HCT116 (cell line): ENCODE measurements around the gene DMXL1. TPM values are rescaled to one million over a fixed set of nuclear protein-coding genes. Genes with fewer than 3 reads are reported as not detected.

ENCODE experiments used
- ATAC-seq: fragments of 200-7000 bp; cut with Tn5 transposase; 2 replicates; pipeline ENCODE4 v1.9.1; 2020; ENCODE audit warnings: mild to moderate bottlenecking, moderate library complexity
- BruUV-seq: library from RNA; stranded (reverse); fragments of 400-500 nt; replicated peaks from 2 replicates; lab custom pipeline; 2021; lab: Mats Ljungman, UMichigan
- CTCF ChIA-PET: fragments of 300-600 bp; sonication (Branson Sonifier 250); formaldehyde crosslinking; loops from one replicate; lab custom pipeline; 2021; ENCODE audit warnings: antibody characterized with exemption; lab: Charles Lee
- POLR2A ChIA-PET: fragments of 300-600, 350-600 bp; sonication (Branson Sonifier 250); formaldehyde crosslinking; loops from one replicate; lab custom pipeline; 2021; ENCODE audit warnings: antibody characterized with exemption; lab: Charles Lee
- RAD21 ChIA-PET, 2 experiments: fragments of 300-600 bp; sonication (Branson Sonifier 250); formaldehyde crosslinking; loops; one replicate each; lab custom pipeline; 2023; ENCODE audit warnings: low total read pairs in 2 of 2; ENCODE audit not compliant: uncharacterized antibody in 2 of 2, unreplicated experiment in 2 of 2, low non-redundant PET in 1 of 2; lab: Charles Lee
- DNase-seq: peaks from one replicate; pipeline ENCODE4 v3.0.0-alpha.2; 2010; ENCODE audit warnings: low read depth, low spot score
- H2AFZ ChIP-seq: fragments of 200-600 bp; shearing (Covaris generic), sonication (generic); 2 replicates; pipeline ENCODE4 v1.6.1; 2017; ENCODE audit warnings: low read depth, mixed run types, mixed read lengths, antibody characterized with exemption, low read length; ENCODE audit not compliant: poor library complexity, severe bottlenecking
- H3K27ac ChIP-seq: 2 replicates; pipeline ENCODE4 v1.5.1; 2012; ENCODE audit warnings: low read depth, low read length
- H3K27me3 ChIP-seq: fragments of 200-600 bp; sonication (generic); 2 replicates; pipeline ENCODE4 v1.6.1; 2016; ENCODE audit warnings: mixed run types, low read length, mixed read lengths; ENCODE audit not compliant: insufficient read depth
- H3K36me3 ChIP-seq, 2 experiments: fragments of 200-500 bp in 1 of 2; fragments of 200-600 bp in 1 of 2; sonication (Bioruptor generic) in 1 of 2; sonication (generic) in 1 of 2; 2 replicates each; pipeline versions ENCODE4 v1.5.1 to v1.6.1; 2014 to 2016; ENCODE audit warnings: low read length in 2 of 2, inconsistent platforms in 1 of 2, mixed read lengths in 1 of 2, mixed run types in 1 of 2; ENCODE audit not compliant: insufficient read depth in 2 of 2, control insufficient read depth in 1 of 2
- H3K4me1 ChIP-seq, 2 experiments: fragments of 200-600 bp in 1 of 2; sonication (generic) in 1 of 2; 2 replicates each; pipeline versions ENCODE4 v1.5.1 to v1.6.1; 2012 to 2017; ENCODE audit warnings: low read length in 2 of 2, inconsistent platforms in 1 of 2, mild to moderate bottlenecking in 1 of 2, mixed read lengths in 1 of 2, mixed run types in 1 of 2, moderate library complexity in 1 of 2; ENCODE audit not compliant: insufficient read depth in 2 of 2, control insufficient read depth in 1 of 2
- H3K4me2 ChIP-seq: fragments of 200-600 bp; sonication (generic); 2 replicates; pipeline ENCODE4 v1.6.1; 2017; ENCODE audit warnings: mixed run types, low read length, mixed read lengths
- H3K4me3 ChIP-seq, 2 experiments: fragments of 200-600 bp in 1 of 2; sonication (generic) in 1 of 2; replicated peaks in 1 of 2; 2 replicates each; pipeline ENCODE4 v1.5.1; 2011 to 2016; ENCODE audit warnings: low read length in 2 of 2, control low read depth in 1 of 2, low read depth in 1 of 2, mild to moderate bottlenecking in 1 of 2, mixed read lengths in 1 of 2, mixed run types in 1 of 2
- H3K79me2 ChIP-seq: fragments of 200-600 bp; sonication (generic); 2 replicates; pipeline ENCODE4 v1.6.1; 2017; ENCODE audit warnings: mild to moderate bottlenecking, mixed run types, low read length, moderate library complexity, mixed read lengths; ENCODE audit not compliant: insufficient read depth
- H3K9ac ChIP-seq: fragments of 200-600 bp; sonication (generic); 2 replicates; pipeline ENCODE4 v1.6.1; 2016; ENCODE audit warnings: low read length, mixed read lengths
- H3K9me2 ChIP-seq: fragments of 200-600 bp; sonication (generic), shearing (Covaris generic); 2 replicates; pipeline ENCODE4 v1.6.1; 2017; ENCODE audit warnings: mixed run types, mild to moderate bottlenecking, moderate library complexity; ENCODE audit not compliant: insufficient read depth
- H3K9me3 ChIP-seq, 2 experiments: fragments of 200-500 bp in 1 of 2; fragments of 200-600 bp in 1 of 2; sonication (Bioruptor generic) in 1 of 2; sonication (generic) in 1 of 2; 2 replicates each; pipeline ENCODE4 v1.6.1; 2014 to 2017; ENCODE audit warnings: low read length in 2 of 2, mixed read lengths in 2 of 2, inconsistent platforms in 1 of 2, low read depth in 1 of 2, mild to moderate bottlenecking in 1 of 2, mixed run types in 1 of 2, moderate library complexity in 1 of 2; ENCODE audit not compliant: control insufficient read depth in 1 of 2, insufficient read depth in 1 of 2
- H4K20me1 ChIP-seq: fragments of 200-600 bp; sonication (generic), shearing (Covaris generic); 2 replicates; pipeline ENCODE4 v1.6.1; 2017; ENCODE audit warnings: mixed run types, mild to moderate bottlenecking, moderate library complexity; ENCODE audit not compliant: insufficient read depth
- CEBPB ChIP-seq: IDR thresholded peaks from 2 replicates; pipeline ENCODE4 v1.6.1; 2012; ENCODE audit warnings: low read depth
- CTCF ChIP-seq, 3 experiments: fragments of 200-600 bp in 1 of 3; sonication (generic) in 1 of 3; IDR thresholded peaks in 2 of 3; conservative IDR thresholded peaks in 1 of 3; 2 replicates each; pipeline ENCODE4 v1.5.1; 2012 to 2017; ENCODE audit warnings: low read depth in 2 of 3, low read length in 2 of 3, antibody characterized with exemption in 1 of 3, borderline replicate concordance in 1 of 3, control low read depth in 1 of 3, mild to moderate bottlenecking in 1 of 3, mixed read lengths in 1 of 3, mixed run types in 1 of 3, moderate library complexity in 1 of 3; ENCODE audit not compliant: insufficient read depth in 1 of 3
- EGR1 ChIP-seq: IDR thresholded peaks from 2 replicates; pipeline ENCODE4 v1.6.1; 2012; ENCODE audit warnings: low read depth
- ELF1 ChIP-seq: IDR thresholded peaks from 2 replicates; pipeline ENCODE4 v1.6.1; 2012; ENCODE audit warnings: low read depth, borderline replicate concordance
- EZH2 ChIP-seq: fragments of 200-600 bp; sonication (generic); IDR thresholded peaks from 2 replicates; pipeline ENCODE4 v1.6.1; 2017; ENCODE audit warnings: antibody characterized with exemption, mixed run types
- FOSL1 ChIP-seq: IDR thresholded peaks from 2 replicates; pipeline ENCODE4 v1.6.1; 2012; ENCODE audit warnings: low read depth
- JUND ChIP-seq: IDR thresholded peaks from 2 replicates; pipeline ENCODE4 v1.6.1; 2012
- MAX ChIP-seq: IDR thresholded peaks from 2 replicates; pipeline ENCODE4 v1.6.1; 2012
- POLR2A ChIP-seq: IDR thresholded peaks from 2 replicates; pipeline ENCODE4 v1.7.0; 2011; ENCODE audit warnings: borderline replicate concordance; ENCODE audit not compliant: insufficient read depth, insufficient read length; ENCODE audit errors: extremely low read depth
- POLR2AphosphoS5 ChIP-seq: IDR thresholded peaks from 2 replicates; pipeline ENCODE4 v1.6.1; 2011; ENCODE audit warnings: mild to moderate bottlenecking, low read depth, low read length, moderate library complexity
- RAD21 ChIP-seq: IDR thresholded peaks from 2 replicates; pipeline ENCODE4 v1.6.1; 2012; ENCODE audit warnings: low read depth, mild to moderate bottlenecking
- SP1 ChIP-seq: IDR thresholded peaks from 2 replicates; pipeline ENCODE4 v1.6.1; 2012; ENCODE audit warnings: low read depth
- SRF ChIP-seq: IDR thresholded peaks from 2 replicates; pipeline ENCODE4 v1.6.1; 2012; ENCODE audit warnings: low read depth
- TCF7L2 ChIP-seq: IDR thresholded peaks from 2 replicates; pipeline ENCODE4 v1.7.0; 2011; ENCODE audit warnings: borderline replicate concordance, inconsistent platforms; ENCODE audit not compliant: insufficient read depth, insufficient read length; ENCODE audit errors: extremely low read depth
- YY1 ChIP-seq: IDR thresholded peaks from 2 replicates; pipeline ENCODE4 v1.6.1; 2011; ENCODE audit warnings: low read length, low read depth, moderate library complexity, mild to moderate bottlenecking; ENCODE audit not compliant: insufficient replicate concordance; ENCODE audit errors: extremely low read depth
- ZBTB33 ChIP-seq: IDR thresholded peaks from 2 replicates; pipeline ENCODE4 v1.6.1; 2011; ENCODE audit warnings: mild to moderate bottlenecking, low read length, moderate library complexity; ENCODE audit not compliant: insufficient replicate concordance; ENCODE audit errors: extremely low read depth
- ZFX ChIP-seq: fragments of 450-650 bp; IDR thresholded peaks from 2 replicates; pipeline ENCODE4 v1.6.1; 2017
- intact Hi-C: fragments of 100-400 bp; cut with micrococcal nuclease; formaldehyde crosslinking; loops from 2 replicates; pipeline ENCODE4 v1.10.0; 2022
- total RNA-seq: library from RNA; stranded (reverse); gene quantifications from one replicate; pipeline ENCODE4 v1.2.1, GENCODE V29; 2021; ENCODE audit not compliant: unreplicated experiment
- TF ChIP-seq, protein P1 (sequence below): IDR thresholded peaks from 2 replicates; pipeline ENCODE4 v1.6.1; 2012

DMXL1 gene
- total RNA-seq, 1 experiment from 2014 or later = 21.1 TPM

GRCh38 chr5:119190470-119191095, 119.7 kb downstream of the DMXL1 start:
- ChIA-PET CTCF (no interaction called here), POLR2A (no interaction called here), RAD21 (no interaction called here)
- Histone ChIP-seq H3K27ac (no peak overlapping the region), H3K4me1 (no peaks in the 10 kb centered on the region), H3K9ac (no peak overlapping the region), H3K9me2 (no peaks in the 10 kb centered on the region), H4K20me1 (no peaks in the 10 kb centered on the region), H3K79me2 (no peaks in the 10 kb centered on the region), H3K4me3 (no peak overlapping the region), H3K9me3 (no peaks in the 10 kb centered on the region), H2AFZ (no peak overlapping the region), H3K4me2 (no peak overlapping the region), H3K36me3 (no peaks in the 10 kb centered on the region), H3K27me3 (no peaks in the 10 kb centered on the region)
- ATAC-seq (no peak), DNase-seq (no peak)
- no TSS peak for BruUV-seq
- intact Hi-C loops = no loop called here
- no peak for TF ChIP-seq POLR2A
- no peak for TF ChIP-seq JUND
- TF ChIP-seq EGR1 = no peak
- TF ChIP-seq, protein P1, sequence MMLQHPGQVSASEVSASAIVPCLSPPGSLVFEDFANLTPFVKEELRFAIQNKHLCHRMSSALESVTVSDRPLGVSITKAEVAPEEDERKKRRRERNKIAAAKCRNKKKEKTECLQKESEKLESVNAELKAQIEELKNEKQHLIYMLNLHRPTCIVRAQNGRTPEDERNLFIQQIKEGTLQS = no peak
- TF ChIP-seq ZFX = no peak
- no peak for TF ChIP-seq CTCF (IDR thresholded peaks at IDR 0.05 in 2 of 3, conservative IDR thresholded peaks at IDR 0.05 in 1 of 3; ENCODE audit: borderline replicate concordance in 1 of 3, insufficient read depth in 1 of 3, low read depth in 2 of 3, low read length in 2 of 3)
- no peak for TF ChIP-seq CEBPB
- TF ChIP-seq ELF1 = no peak
- TF ChIP-seq MAX = no peak
- TF ChIP-seq SP1 = no peak
- no peak for TF ChIP-seq RAD21
- TF ChIP-seq YY1 = no peak
- TF ChIP-seq POLR2AphosphoS5 = no peak
- TF ChIP-seq EZH2 = no peak
- no peak for TF ChIP-seq ZBTB33
- TF ChIP-seq SRF = no peak
- no peak for TF ChIP-seq FOSL1
- no peak for TF ChIP-seq TCF7L2
